Spleen (tissue), 11 donors: ENCODE results near the gene RETREG2. TPM values are rescaled to one million over a fixed set of nuclear protein-coding genes. Genes with fewer than 3 reads are reported as not detected.
A peak's percentile ranks its signal among the peaks of the same experiment; 100 is the strongest.

Experiments
- DNase-seq: peaks from one replicate; pipeline ENCODE4 v3.0.0-alpha.2; 2020
- H3K27ac ChIP-seq, 8 donors: fragments of 200-600 bp; sonication (generic) in 7 of 8; 1 replicate in 4 of 8; 2 replicates in 4 of 8; pipeline versions ENCODE4 v1.5.0 to v1.8.0; 2016 to 2021; ENCODE audit warnings: inconsistent platforms in 4 of 8, mild to moderate bottlenecking in 4 of 8, moderate library complexity in 1 of 8
- H3K27me3 ChIP-seq, 7 donors: fragments of 200-600 bp; sonication (generic) in 6 of 7; replicated peaks in 1 of 7; 1 replicate in 4 of 7; 2 replicates in 3 of 7; pipeline versions ENCODE4 v1.5.0 to v1.8.0; 2016 to 2021; ENCODE audit warnings: inconsistent platforms in 3 of 7, mild to moderate bottlenecking in 1 of 7
- H3K36me3 ChIP-seq, 6 donors: fragments of 200-600 bp; sonication (generic) in 5 of 6; 1 replicate in 4 of 6; 2 replicates in 2 of 6; pipeline versions ENCODE4 v1.5.0 to v1.8.0; 2016 to 2021; ENCODE audit warnings: inconsistent platforms in 2 of 6
- H3K4me1 ChIP-seq, 6 donors: fragments of 200-600 bp; sonication (generic) in 5 of 6; 1 replicate in 3 of 6; 2 replicates in 3 of 6; pipeline versions ENCODE4 v1.5.0 to v1.8.0; 2016 to 2021; ENCODE audit warnings: inconsistent platforms in 3 of 6
- H3K4me3 ChIP-seq, 8 donors: fragments of 200-600 bp; sonication (generic) in 7 of 8; 1 replicate in 4 of 8; 2 replicates in 4 of 8; pipeline versions ENCODE4 v1.5.0 to v1.8.0; 2016 to 2021; ENCODE audit warnings: inconsistent platforms in 4 of 8, mild to moderate bottlenecking in 4 of 8, moderate library complexity in 2 of 8
- H3K9me3 ChIP-seq, 8 donors: fragments of 200-600 bp; sonication (generic) in 7 of 8; 1 replicate in 4 of 8; 2 replicates in 4 of 8; pipeline versions ENCODE4 v1.5.0 to v1.8.0; 2016 to 2021; ENCODE audit warnings: inconsistent platforms in 4 of 8
- POLR2A ChIP-seq, 3 donors: fragments of 450-650 bp; IDR thresholded peaks; one replicate each; pipeline ENCODE4 v1.5.1; 2017; ENCODE audit warnings: antibody characterized with exemption in 3 of 3, mild to moderate bottlenecking in 1 of 3
- POLR2AphosphoS5 ChIP-seq, 3 donors: sonication (generic); formaldehyde crosslinking; IDR thresholded peaks; one replicate each; pipeline ENCODE4 v1.5.1; 2017; ENCODE audit warnings: antibody characterized with exemption in 3 of 3
- WGBS, 5 donors: extraction: QIAGEN DNeasy Blood & Tissue Kit in 3 of 5; methylation state at CpG; one replicate each; pipeline versions ENCODE4 v1.1.5 to v1.1.7; 2013 to 2018; 5-methylcytosine and 5-hydroxymethylcytosine counted together
- intact Hi-C: fragments of 100-400 bp; cut with DNase I; formaldehyde crosslinking; loops from one replicate; pipeline ENCODE4 v1.15.0; 2023; ENCODE audit warnings: low total_unique reads
- polyA plus RNA-seq, 3 donors: library from polyadenylated mRNA; stranded (reverse); fragments of 200-250 nt; gene quantifications; one replicate each; pipeline ENCODE4 v1.2.1, GENCODE V29; 2013
- total RNA-seq, 7 donors: library from RNA; depleted of rRNA in 3 of 7; stranded (reverse); fragments of >200 nt in 3 of 7; fragmentation: NEBNext Ultra II Directional in 4 of 7; extraction: Animal tissue kit (Norgen Biotek cat#: 25700) in 4 of 7; gene quantifications; one replicate each; pipeline versions ENCODE4 v1.1.0 to v1.2.1, GENCODE V29; 2016 to 2021
- TF ChIP-seq, protein P1 (sequence below), 11 experiments: fragments of 200-600 bp in 7 of 11; fragments of 450-650 bp in 4 of 11; sonication (generic) in 4 of 11; IDR thresholded peaks in 8 of 11; conservative IDR thresholded peaks in 3 of 11; 1 replicate in 7 of 11; 2 replicates in 4 of 11; pipeline versions ENCODE4 v1.4.0 to v1.8.0; 2016 to 2021; ENCODE audit warnings: antibody characterized with exemption in 11 of 11, inconsistent platforms in 4 of 11, mild to moderate bottlenecking in 1 of 11
- donor health status: healthy with polysubstance abuse.
- donor health status: DM: no; HTN: no; CAD: no; lungs with moderate emphysema.
- donor health status: DM: no; HTN: no; CAD: no.
- donor health status: Bipolar disorder and iron deficiency.
- donor health status: healthy.
- donor health status: DM: no; HTN: no; CAD: no.
- donor health status: DM: yes; HTN: yes; CAD: no.

Gene RETREG2
- total and polyA plus RNA-seq, 10 donors, result 30.0 to 101 (median 71.4) TPM

- TF ChIP-seq POLR2A (IDR thresholded peaks at IDR 0.05), result no peak
- TF ChIP-seq, protein P1, sequence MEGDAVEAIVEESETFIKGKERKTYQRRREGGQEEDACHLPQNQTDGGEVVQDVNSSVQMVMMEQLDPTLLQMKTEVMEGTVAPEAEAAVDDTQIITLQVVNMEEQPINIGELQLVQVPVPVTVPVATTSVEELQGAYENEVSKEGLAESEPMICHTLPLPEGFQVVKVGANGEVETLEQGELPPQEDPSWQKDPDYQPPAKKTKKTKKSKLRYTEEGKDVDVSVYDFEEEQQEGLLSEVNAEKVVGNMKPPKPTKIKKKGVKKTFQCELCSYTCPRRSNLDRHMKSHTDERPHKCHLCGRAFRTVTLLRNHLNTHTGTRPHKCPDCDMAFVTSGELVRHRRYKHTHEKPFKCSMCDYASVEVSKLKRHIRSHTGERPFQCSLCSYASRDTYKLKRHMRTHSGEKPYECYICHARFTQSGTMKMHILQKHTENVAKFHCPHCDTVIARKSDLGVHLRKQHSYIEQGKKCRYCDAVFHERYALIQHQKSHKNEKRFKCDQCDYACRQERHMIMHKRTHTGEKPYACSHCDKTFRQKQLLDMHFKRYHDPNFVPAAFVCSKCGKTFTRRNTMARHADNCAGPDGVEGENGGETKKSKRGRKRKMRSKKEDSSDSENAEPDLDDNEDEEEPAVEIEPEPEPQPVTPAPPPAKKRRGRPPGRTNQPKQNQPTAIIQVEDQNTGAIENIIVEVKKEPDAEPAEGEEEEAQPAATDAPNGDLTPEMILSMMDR (IDR thresholded peaks at IDR 0.05 in 8 of 11, conservative IDR thresholded peaks at IDR 0.05 in 3 of 11), result peak in 1 of 11 experiments; percentile 24
- Histone ChIP-seq H3K4me1 (peaks cover 20 to 86% (median 55%) of the 10 kb centered on the region in 6 donors), H3K36me3 (peaks cover 0 to 65% (median 58%) of the 10 kb centered on the region in 6 donors), H3K27me3 (no peaks in the 10 kb centered on the region), H3K4me3 (peak overlapping the region; percentile 59 to 95 (median 89)), H3K9me3 (no peaks in the 10 kb centered on the region), H3K27ac (peak overlapping the region; percentile 95 to 100 (median 99))
- intact Hi-C loops, result no loop called here
- DNase-seq, result peak; percentile 94
- 2 to 6% (median 2%) methylated on average over 14 to 45 of the region's 45 CpGs for WGBS, 5 donors
Measured at GRCh38 chr2:219178377-219179175, 501 bp downstream of the RETREG2 start.

DNA sequence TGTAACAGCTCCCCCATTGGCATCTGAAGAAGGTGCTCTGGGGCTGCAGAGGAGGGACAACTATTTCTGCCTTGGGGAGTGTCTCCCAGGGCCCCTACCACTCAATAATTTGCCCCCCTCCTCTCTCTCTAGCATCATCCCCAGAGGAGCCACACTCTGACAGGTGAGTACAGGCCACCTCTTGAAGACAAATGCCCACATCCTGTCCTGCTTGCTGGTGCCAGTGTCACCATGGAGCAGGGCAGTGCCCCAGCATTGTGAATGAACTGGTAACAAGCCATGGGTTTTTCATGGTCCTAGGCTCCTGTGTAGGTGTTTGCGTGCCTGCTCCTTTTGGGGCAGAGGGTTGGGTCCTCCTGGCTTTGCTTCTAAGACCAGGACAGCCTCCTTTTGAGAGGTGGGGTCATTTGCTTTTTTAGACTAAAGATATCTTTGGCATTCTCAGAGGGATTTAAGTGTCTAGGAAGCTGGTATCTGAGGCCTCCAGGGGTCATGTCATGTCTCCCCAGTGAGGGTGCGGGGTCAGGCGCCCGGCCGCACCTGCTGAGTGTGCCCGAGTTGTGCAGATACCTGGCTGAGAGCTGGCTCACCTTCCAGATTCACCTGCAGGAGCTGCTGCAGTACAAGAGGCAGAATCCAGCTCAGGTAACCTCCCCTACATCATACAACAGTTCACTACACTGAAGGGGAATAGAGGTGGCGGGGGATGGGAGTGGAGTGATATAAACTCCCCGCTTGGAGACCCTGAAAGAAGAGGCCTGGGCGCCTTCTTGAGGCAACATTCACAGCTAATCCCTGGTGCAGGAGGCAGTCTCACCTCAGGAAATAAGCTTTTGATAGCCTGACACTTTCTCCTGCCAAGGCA lies 1.8 kb downstream of the RETREG2 start:
- Histone ChIP-seq H3K27me3 (no peaks in the 10 kb centered on the region), H3K36me3 (peaks cover 0 to 65% (median 54%) of the 10 kb centered on the region in 6 donors), H3K4me1 (peaks cover 18 to 73% (median 47%) of the 10 kb centered on the region in 6 donors), H3K4me3 (peak overlapping the region in 2 of 8 donors; percentile 82 to 95), H3K27ac (peak overlapping the region in 1 of 8 donors; percentile 99), H3K9me3 (no peaks in the 10 kb centered on the region)
- 95 to 100% (median 97%) methylated on average over 7 to 9 of the region's 9 CpGs for WGBS, 5 donors
- TF ChIP-seq POLR2A (IDR thresholded peaks at IDR 0.05) (no peak), POLR2AphosphoS5 (IDR thresholded peaks at IDR 0.05) (no peak)
- TF ChIP-seq, protein P1 (IDR thresholded peaks at IDR 0.05 in 8 of 11, conservative IDR thresholded peaks at IDR 0.05 in 3 of 11), result no peak
- DNase-seq, result no peak
- intact Hi-C loops, result no loop called here

DNA sequence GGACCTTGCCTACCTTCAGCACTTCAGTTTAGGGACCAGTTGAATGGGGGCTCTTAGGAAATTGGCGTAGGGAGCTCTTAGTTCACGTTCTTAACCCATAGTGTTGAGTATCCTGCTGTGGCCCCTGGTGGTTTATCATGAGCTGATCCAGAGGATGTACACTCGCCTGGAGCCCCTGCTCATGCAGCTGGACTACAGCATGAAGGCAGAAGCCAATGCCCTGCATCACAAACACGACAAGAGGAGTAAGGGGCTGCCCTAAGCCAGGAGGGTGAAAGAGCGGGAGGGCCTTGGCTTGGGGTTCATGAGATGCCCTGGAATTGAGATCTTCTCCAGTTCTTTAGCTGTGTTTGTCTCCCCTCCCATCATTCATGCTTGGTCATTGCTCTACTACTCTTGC lies 2.9 kb downstream of the RETREG2 start:
- H3K27ac ChIP-seq, result no peak overlapping the region
- TF ChIP-seq POLR2A (IDR thresholded peaks at IDR 0.05) (no peak), POLR2AphosphoS5 (IDR thresholded peaks at IDR 0.05) (no peak)
- TF ChIP-seq, protein P1 (IDR thresholded peaks at IDR 0.05 in 8 of 11, conservative IDR thresholded peaks at IDR 0.05 in 3 of 11), result no peak
- H3K9me3 ChIP-seq, result no peaks in the 10 kb centered on the region
- intact Hi-C loops, result no loop called here
- H3K4me1 ChIP-seq, result peaks cover 9 to 62% (median 36%) of the 10 kb centered on the region in 6 donors
- H3K4me3 ChIP-seq, result no peak overlapping the region
- no peaks in the 10 kb centered on the region for H3K27me3 ChIP-seq
- 85 to 96% (median 91%) methylated on average over 4 to 5 of the region's 5 CpGs for WGBS, 5 donors
- DNase-seq, result no peak
- peaks cover 0 to 67% (median 54%) of the 10 kb centered on the region in 6 donors for H3K36me3 ChIP-seq
